SK-N-SH (cell line): ENCODE data around the gene CD22.

Source experiments
- CTCF ChIP-seq: fragments of 200-600 bp; sonication (generic); IDR thresholded peaks from 2 replicates; pipeline ENCODE4 v1.6.1; 2017; ENCODE audit warnings: antibody characterized with exemption, mild to moderate bottlenecking, moderate library complexity
- ELF1 ChIP-seq: IDR thresholded peaks from 2 replicates; pipeline ENCODE4 v1.4.0; 2012
- EP300 ChIP-seq, 2 experiments: IDR thresholded peaks; 2 replicates each; pipeline versions ENCODE4 v1.4.0 to v1.6.1; 2012; ENCODE audit warnings: borderline replicate concordance in 1 of 2, low read depth in 1 of 2, low read length in 1 of 2
- GABPA ChIP-seq: IDR thresholded peaks from 2 replicates; pipeline ENCODE4 v1.4.0; 2012; ENCODE audit warnings: low read depth, mild to moderate bottlenecking
- JUND ChIP-seq: IDR thresholded peaks from 2 replicates; pipeline ENCODE4 v1.4.0; 2012
- MAX ChIP-seq: IDR thresholded peaks from 2 replicates; pipeline ENCODE4 v1.4.0; 2012; ENCODE audit warnings: low read depth
- REST ChIP-seq: IDR thresholded peaks from 2 replicates; pipeline ENCODE4 v1.6.1; 2012; ENCODE audit warnings: mild to moderate bottlenecking, low read depth, low read length, moderate library complexity
- ZBTB33 ChIP-seq: IDR thresholded peaks from 2 replicates; pipeline ENCODE4 v1.4.0; 2012; ENCODE audit warnings: low read depth, borderline replicate concordance
- TF ChIP-seq, protein P1 (sequence below): fragments of 150-350 bp; IDR thresholded peaks from 2 replicates; pipeline ENCODE4 v1.6.1; 2017; ENCODE audit warnings: antibody characterized with exemption, low read length, low read depth, borderline replicate concordance

DNA sequence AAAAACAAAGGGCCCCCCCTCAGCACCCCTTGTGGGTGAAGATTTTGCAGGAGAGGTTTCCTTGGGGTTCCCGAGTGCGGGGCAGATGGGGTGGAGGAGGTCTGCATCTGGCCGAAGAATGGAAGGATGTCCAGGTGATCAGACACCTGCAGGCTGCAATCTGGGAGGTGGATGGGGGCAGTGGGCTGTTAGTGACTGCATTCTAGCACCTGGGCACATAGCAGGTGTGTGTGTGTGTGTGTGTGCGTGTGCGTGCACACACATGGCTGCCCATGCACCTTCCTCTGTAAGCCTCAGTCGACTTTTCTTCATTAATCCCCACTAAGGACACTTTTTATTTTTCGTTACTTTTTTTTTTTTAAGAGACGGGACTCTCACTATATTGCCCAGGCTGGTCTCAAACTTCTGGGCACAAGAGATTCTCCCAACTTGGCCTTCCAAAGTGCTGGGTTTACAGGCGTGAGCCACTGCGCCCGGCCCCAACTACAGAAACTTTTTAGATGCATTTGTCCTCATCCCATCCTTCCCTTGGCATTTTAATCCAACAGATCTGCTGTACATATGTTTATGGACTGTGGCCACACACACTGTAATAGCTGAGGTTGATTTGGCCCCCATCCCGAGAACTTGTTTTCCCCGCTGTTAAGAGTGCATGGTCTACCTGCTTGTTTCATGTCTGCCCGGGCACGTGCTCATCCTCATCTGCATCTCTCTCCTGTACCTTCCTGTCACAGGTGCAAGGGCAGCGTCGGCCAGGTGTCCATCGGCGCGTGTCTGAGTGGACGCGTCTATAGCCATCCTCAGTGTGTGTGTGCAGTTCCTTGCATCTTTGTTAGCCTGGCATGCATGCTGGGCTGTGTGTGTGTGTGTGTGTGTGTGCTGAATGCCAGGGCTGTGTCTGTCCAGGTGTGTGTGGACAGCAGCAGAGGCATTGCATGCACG, 36.3 kb upstream of the CD22 start:
- TF ChIP-seq GABPA, result no peak
- no peak for TF ChIP-seq ELF1
- TF ChIP-seq REST, result no peak
- no peak for TF ChIP-seq JUND
- TF ChIP-seq MAX, result no peak
- no peak for TF ChIP-seq CTCF
- TF ChIP-seq EP300 (IDR thresholded peaks at IDR 0.05; ENCODE audit: borderline replicate concordance in 1 of 2, low read depth in 1 of 2, low read length in 1 of 2), result no peak
- TF ChIP-seq, protein P1, sequence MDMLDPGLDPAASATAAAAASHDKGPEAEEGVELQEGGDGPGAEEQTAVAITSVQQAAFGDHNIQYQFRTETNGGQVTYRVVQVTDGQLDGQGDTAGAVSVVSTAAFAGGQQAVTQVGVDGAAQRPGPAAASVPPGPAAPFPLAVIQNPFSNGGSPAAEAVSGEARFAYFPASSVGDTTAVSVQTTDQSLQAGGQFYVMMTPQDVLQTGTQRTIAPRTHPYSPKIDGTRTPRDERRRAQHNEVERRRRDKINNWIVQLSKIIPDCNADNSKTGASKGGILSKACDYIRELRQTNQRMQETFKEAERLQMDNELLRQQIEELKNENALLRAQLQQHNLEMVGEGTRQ, result no peak
- no peak for TF ChIP-seq ZBTB33
